LHCN-M2 (cell line): Measurements from ENCODE around the gene KIF13A. TPM values are rescaled to one million over a fixed set of nuclear protein-coding genes. Genes with fewer than 3 reads are reported as not detected.
"Not testable (repeated sequence)": the region's sequence is repeated elsewhere in the genome, so short reads cannot be mapped to it uniquely, and the experiment has no call there.

Source experiments
- DNase-seq: peaks from one replicate; pipeline ENCODE4 v3.0.0-alpha.2; 2012; ENCODE audit warnings: low read depth
- total RNA-seq: library from RNA; depleted of rRNA; stranded (reverse); fragments of >200 nt; gene quantifications from 2 replicates; pipeline ENCODE4 v1.2.3, GENCODE V29; 2014

The KIF13A gene
- total RNA-seq, 1 experiment from 2014 or later: 37.4 TPM

GRCh38 chr6:17900011-17900410 is 87.4 kb downstream of the KIF13A start:
- DNase-seq: no peak

- DNase-seq: no peak
These were observed 87.9 kb downstream of the KIF13A start for GRCh38 chr6:17899491-17899890.

- DNase-seq: no peak
These were observed 89.8 kb downstream of the KIF13A start for GRCh38 chr6:17897681-17898080.

GRCh38 chr6:17894905-17895304 is 92.5 kb downstream of the KIF13A start:
- no peak for DNase-seq

- no peak for DNase-seq
These were observed 93.2 kb downstream of the KIF13A start for GRCh38 chr6:17894191-17894590.

GRCh38 chr6:17892097-17892686 is 95.2 kb downstream of the KIF13A start:
- no peak for DNase-seq

- DNase-seq: no peak
These were observed 97.1 kb downstream of the KIF13A start for GRCh38 chr6:17890309-17890708.

- not testable (repeated sequence) for DNase-seq
These were observed 97.7 kb downstream of the KIF13A start for GRCh38 chr6:17889777-17890176.

GRCh38 chr6:17886891-17887290 is 100.5 kb downstream of the KIF13A start:
- DNase-seq: peak; percentile 68

- no peak for DNase-seq
These were observed 101.4 kb downstream of the KIF13A start for GRCh38 chr6:17885889-17886576.

GRCh38 chr6:17884498-17885478 is 102.6 kb downstream of the KIF13A start:
- DNase-seq: no peak

GRCh38 chr6:17883665-17884497 is 103.6 kb downstream of the KIF13A start:
- DNase-seq: no peak

GRCh38 chr6:17881085-17881858 is 106.2 kb downstream of the KIF13A start:
- DNase-seq: no peak

GRCh38 chr6:17879184-17879583 is 108.3 kb downstream of the KIF13A start:
- DNase-seq: no peak

- DNase-seq: no peak
These were observed 108.7 kb downstream of the KIF13A start for GRCh38 chr6:17878734-17879133.

GRCh38 chr6:17877895-17878440 is 109.5 kb downstream of the KIF13A start:
- DNase-seq: no peak

- peak; percentile 61 for DNase-seq
These were observed 110.1 kb downstream of the KIF13A start for GRCh38 chr6:17877196-17877894.

- DNase-seq: no peak
These were observed 112.7 kb downstream of the KIF13A start for GRCh38 chr6:17874753-17875152.

- no peak for DNase-seq
These were observed 114.5 kb downstream of the KIF13A start for GRCh38 chr6:17872908-17873307.

- no peak for DNase-seq
These were observed 115.6 kb downstream of the KIF13A start for GRCh38 chr6:17871836-17872235.
